Stimulated activated naive CD4-positive, alpha-beta T cell (primary cell): Measurements from ENCODE around the gene SPIN4.
A peak's percentile ranks its signal among the peaks of the same experiment; 100 is the strongest.
"Not testable (repeated sequence)": the region's sequence is repeated elsewhere in the genome, so short reads cannot be mapped to it uniquely, and the experiment has no call there.

ENCODE experiments used
- DNase-seq, 6 experiments: peaks; one replicate each; lab custom pipeline; 2025; lab: John Stamatoyannopoulos, UW

The SPIN4 gene

GRCh38 chrX:63350941-63351616 lies at the start of gene SPIN4:
TSS of gene SPIN4 (minus strand) at chrX:63351332. CDS start at chrX:63350819, 513 bp downstream.
- DNase-seq: peak in 4 of 6 experiments; percentile 4 to 31 (median 25)

GRCh38 chrX:63400340-63400739 lies 49.2 kb upstream of the SPIN4 start:
- no peak for DNase-seq

- DNase-seq: no peak
These were observed 43.7 kb upstream of the SPIN4 start for GRCh38 chrX:63394872-63395271.

GRCh38 chrX:63393094-63393493 lies 42.0 kb upstream of the SPIN4 start:
- not testable (repeated sequence) for DNase-seq

GRCh38 chrX:63387411-63387810 lies 36.3 kb upstream of the SPIN4 start:
- no peak for DNase-seq

GRCh38 chrX:63384263-63384662 lies 33.1 kb upstream of the SPIN4 start:
- not testable (repeated sequence) for DNase-seq

- DNase-seq: not testable (repeated sequence)
These were observed 21.9 kb upstream of the SPIN4 start for GRCh38 chrX:63373012-63373411.

- DNase-seq: not testable (repeated sequence)
These were observed 16.6 kb upstream of the SPIN4 start for GRCh38 chrX:63367699-63368098.

- no peak for DNase-seq
These were observed 12.7 kb upstream of the SPIN4 start for GRCh38 chrX:63363788-63364187.

GRCh38 chrX:63361494-63361893 lies 10.4 kb upstream of the SPIN4 start:
- no peak for DNase-seq

GRCh38 chrX:63354484-63354883 lies 3.4 kb upstream of the SPIN4 start:
- no peak for DNase-seq

- no peak for DNase-seq
These were observed 661 bp downstream of the SPIN4 start for GRCh38 chrX:63350465-63350877.

- no peak for DNase-seq
These were observed 1.8 kb downstream of the SPIN4 start for GRCh38 chrX:63349307-63349706.

- DNase-seq: no peak
These were observed 20.5 kb downstream of the SPIN4 start for GRCh38 chrX:63330681-63331080.

- DNase-seq: no peak
These were observed 23.3 kb downstream of the SPIN4 start for GRCh38 chrX:63327788-63328187.

- no peak for DNase-seq
These were observed 51.5 kb downstream of the SPIN4 start for GRCh38 chrX:63299596-63299995.
